Lower leg skin (tissue), 4 donors: Measurements from ENCODE around the gene RPP14. TPM values are rescaled to one million over a fixed set of nuclear protein-coding genes. Genes with fewer than 3 reads are reported as not detected.

Experiments
- DNase-seq, 2 donors: peaks; one replicate each; pipeline ENCODE4 v3.0.0-alpha.2; 2019; ENCODE audit warnings: low spot score in 2 of 2
- H3K4me3 ChIP-seq: fragments of 200-600 bp; sonication (generic); 2 replicates; pipeline ENCODE4 v1.5.1; 2017; ENCODE audit warnings: mild to moderate bottlenecking, low read depth; ENCODE audit not compliant: poor library complexity, severe bottlenecking
- CTCF ChIP-seq, 3 donors: fragments of 450-650 bp; IDR thresholded peaks; one replicate each; pipeline ENCODE4 v1.5.1; 2016; ENCODE audit warnings: antibody characterized with exemption in 3 of 3, mild to moderate bottlenecking in 3 of 3, moderate library complexity in 2 of 3
- POLR2A ChIP-seq, 2 donors: fragments of 450-650 bp; IDR thresholded peaks; one replicate each; pipeline ENCODE4 v1.6.1; 2016 to 2017; ENCODE audit warnings: antibody characterized with exemption in 2 of 2, mild to moderate bottlenecking in 1 of 2, moderate library complexity in 1 of 2
- WGBS, 2 donors: methylation state at CpG; one replicate each; pipeline ENCODE4 v1.1.5; 2018; 5-methylcytosine and 5-hydroxymethylcytosine counted together
- intact Hi-C: fragments of 100-400 bp; cut with DNase I; formaldehyde crosslinking; loops from one replicate; pipeline ENCODE4 v1.15.0; 2023; ENCODE audit warnings: low total_unique reads
- total RNA-seq, 4 donors: library from RNA; depleted of rRNA; stranded (reverse); fragments of >200 nt; gene quantifications; one replicate each; pipeline ENCODE4 v1.1.0, GENCODE V29; 2016

RPP14 gene
- total RNA-seq, 4 donors from 2014 or later, result 8.2 to 16.7 (median 9.5) TPM

- TF ChIP-seq CTCF (IDR thresholded peaks at IDR 0.05) (no peak), POLR2A (IDR thresholded peaks at IDR 0.05) (no peak)
- H3K4me3 ChIP-seq, result no peak overlapping the region
- intact Hi-C loops, result loop anchor here (10.0 kb wide), 1 partner anchor 205 kb away; the partner anchor contains the start of gene ACOX2
- DNase-seq, result no peak
- 95% methylated on average over 8 of the region's 8 CpGs for WGBS, 2 donors
These were observed 23.3 kb downstream of the RPP14 start for GRCh38 chr3:58329150-58329921.

GRCh38 chr3:58329922-58330413, 23.9 kb downstream of the RPP14 start:
- no peak for DNase-seq
- 89 to 95% methylated on average over 5 of the region's 5 CpGs for WGBS, 2 donors
- intact Hi-C loops, result loop anchor here (5.0 to 10.0 kb wide), 2 partner anchors 82 to 205 kb away; partner anchors contain the start of gene ACOX2

DNA sequence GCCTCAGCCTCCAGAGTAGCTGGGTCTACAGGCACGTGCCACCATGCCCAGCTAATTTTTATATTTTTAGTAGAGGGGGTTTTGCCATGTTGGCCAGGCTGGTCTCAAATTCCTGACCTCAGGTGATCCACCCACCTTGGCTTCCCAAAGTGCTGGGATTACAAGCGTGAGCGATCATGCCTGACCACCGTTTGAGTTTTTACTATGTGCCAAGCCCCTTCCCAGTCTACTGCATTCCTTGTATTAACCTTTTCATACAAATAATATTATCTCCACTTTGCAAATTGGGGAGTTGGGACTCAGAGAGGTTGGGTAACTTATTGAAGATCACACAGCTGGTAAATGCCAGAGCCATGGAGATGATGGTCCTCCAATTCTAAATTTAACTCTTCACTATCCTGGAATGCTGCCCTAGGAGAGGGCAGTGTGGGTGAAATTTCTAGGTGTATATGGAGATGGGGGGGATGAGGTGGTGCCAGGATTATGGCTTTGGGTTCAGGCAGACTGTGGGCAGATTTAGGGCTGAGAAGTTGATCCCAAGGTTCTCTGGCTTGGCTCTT, 25.6 kb downstream of the RPP14 start:
- H3K4me3 ChIP-seq, result no peak overlapping the region
- no peak for TF ChIP-seq CTCF (IDR thresholded peaks at IDR 0.05)
- TF ChIP-seq POLR2A (IDR thresholded peaks at IDR 0.05), result no peak
- intact Hi-C loops, result loop anchor here (5.0 kb wide), 1 partner anchor 81 kb away; no protein-coding TSS in a partner anchor
- no peak for DNase-seq
- whole genome bisulfite sequencing, 2 donors, result 68 to 73% methylated on average over 4 of the region's 4 CpGs

More at GRCh38 chr3:58329922-58330413, 23.9 kb downstream of the RPP14 start:
- TF ChIP-seq POLR2A (IDR thresholded peaks at IDR 0.05), result no peak
- TF ChIP-seq CTCF (IDR thresholded peaks at IDR 0.05), result no peak
- no peak overlapping the region for H3K4me3 ChIP-seq

DNA sequence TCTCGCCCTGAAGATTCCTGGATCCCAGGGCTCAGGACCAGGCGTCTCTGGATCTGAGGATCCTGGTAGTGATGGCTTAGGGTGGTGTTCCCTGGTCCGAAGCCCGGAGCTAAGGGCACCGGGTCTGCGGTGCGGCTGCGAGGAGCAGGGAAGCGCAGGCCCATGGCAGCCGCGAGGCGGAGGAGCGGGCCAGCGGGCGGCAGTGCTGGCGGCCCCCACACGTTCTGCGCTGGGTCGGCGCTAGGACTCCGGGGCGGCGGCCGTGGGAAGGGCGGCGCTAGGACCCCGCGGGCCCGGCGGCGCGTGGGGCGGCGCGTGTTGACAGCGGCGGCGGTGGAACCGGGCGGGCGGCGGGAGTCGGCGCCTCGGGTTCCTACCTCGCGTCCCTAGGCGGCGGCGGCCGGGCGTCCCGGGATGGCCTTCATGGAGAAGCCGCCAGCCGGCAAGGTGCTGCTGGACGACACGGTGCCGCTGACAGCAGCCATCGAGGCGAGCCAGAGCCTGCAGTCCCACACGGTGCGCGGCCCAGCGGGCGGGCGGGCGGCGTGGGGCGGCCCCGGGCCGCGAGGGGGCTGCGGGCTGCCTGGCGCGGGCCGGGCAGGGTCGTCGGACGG, 26.6 kb downstream of the RPP14 start, which contains the start of gene PXK:
TSS of gene PXK (plus strand) at position 318 of the 614 bp plus-strand sequence. CDS start at position 415, 97 bp downstream.
- TF ChIP-seq POLR2A (IDR thresholded peaks at IDR 0.05), result no peak
- no peak for TF ChIP-seq CTCF (IDR thresholded peaks at IDR 0.05)
- peak within 1 kb of the TSS; percentile 64 for H3K4me3 ChIP-seq
- 0 to 1% methylated on average over 17 to 22 of the region's 79 CpGs for WGBS, 2 donors
- DNase-seq, result peak; percentile 62 to 95
- intact Hi-C loops, result loop anchor here (5.0 kb wide), 1 partner anchor 80 kb away; no protein-coding TSS in a partner anchor

DNA sequence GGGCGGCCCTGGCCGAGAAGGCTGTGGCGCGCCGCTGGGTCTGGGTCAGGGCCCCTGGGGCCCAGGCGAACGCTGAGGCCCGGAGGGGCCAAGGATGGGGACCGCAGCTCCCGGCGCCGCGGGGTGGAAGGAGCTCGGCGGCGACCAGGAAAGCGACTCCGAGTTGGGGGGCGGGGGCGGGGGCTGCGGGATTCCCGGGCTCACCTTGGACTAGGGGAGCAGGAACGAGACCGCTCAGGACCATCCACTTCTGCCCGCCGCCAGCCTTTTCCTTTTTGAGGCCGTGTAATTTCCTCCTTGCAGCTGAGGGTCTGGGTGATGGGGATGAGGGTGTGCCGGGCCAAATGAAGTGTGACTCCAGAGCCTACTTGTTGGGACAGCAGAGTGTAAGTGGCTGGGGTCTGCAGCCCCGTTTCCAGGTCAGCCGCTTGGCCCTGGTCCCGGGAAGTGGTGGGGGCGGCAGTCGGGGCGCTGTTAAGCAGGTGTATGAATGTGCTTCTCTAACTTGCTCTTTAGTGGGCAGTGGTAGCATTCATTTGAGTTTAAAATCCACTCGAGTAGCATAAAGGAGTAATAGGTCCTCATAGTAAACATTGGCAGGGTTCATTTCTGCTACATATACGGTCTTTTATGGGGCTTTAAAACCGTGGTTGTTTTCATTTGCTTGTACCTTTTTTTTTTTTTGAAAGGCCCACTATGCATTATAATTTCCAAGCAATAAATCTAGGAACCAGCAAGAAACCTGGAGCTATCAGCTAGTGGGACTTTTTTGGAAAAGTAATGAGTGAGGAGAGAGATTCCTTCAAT, 27.4 kb downstream of the RPP14 start:
- peak overlapping the region; percentile 64 for H3K4me3 ChIP-seq
- WGBS, 2 donors, result 0% methylated on average over 25 to 37 of the region's 37 CpGs
- intact Hi-C loops, result loop anchor here (5.0 kb wide), 1 partner anchor 79 kb away; no protein-coding TSS in a partner anchor
- peak in 1 of 2 donors; percentile 87 for DNase-seq
- TF ChIP-seq CTCF (IDR thresholded peaks at IDR 0.05) (no peak), POLR2A (IDR thresholded peaks at IDR 0.05) (no peak)
